Stimulated activated memory B cell treated with anti-CD40 and anti-IgM and Interleukin-4, amounts not matched to agents 10 μg/mL and 1 μg/mL and 100 μg/mL, for 72 hours (primary cell): ENCODE data around the gene AVPR2.

Source experiments
- ATAC-seq: fragments of 150-1000 bp; cut with Tn5 transposase; 2 replicates; pipeline ENCODE4 v1.10.0; 2021
- H3K27ac Mint-ChIP-seq: one replicate; pipeline ENCODE4 v1.8.0; 2022; ENCODE audit warnings: mild to moderate bottlenecking, mixed read lengths
- H3K27me3 Mint-ChIP-seq: one replicate; pipeline ENCODE4 v1.8.0; 2022; ENCODE audit warnings: mixed read lengths
- H3K36me3 Mint-ChIP-seq: one replicate; pipeline ENCODE4 v1.8.0; 2022; ENCODE audit warnings: mixed read lengths
- H3K4me1 Mint-ChIP-seq: one replicate; pipeline ENCODE4 v1.8.0; 2022; ENCODE audit warnings: mixed read lengths
- H3K4me3 Mint-ChIP-seq: one replicate; pipeline ENCODE4 v1.8.0; 2022; ENCODE audit warnings: mild to moderate bottlenecking, moderate library complexity, mixed read lengths
- H3K9me3 Mint-ChIP-seq: one replicate; pipeline ENCODE4 v1.8.0; 2022; ENCODE audit warnings: mixed read lengths

The AVPR2 gene

DNA sequence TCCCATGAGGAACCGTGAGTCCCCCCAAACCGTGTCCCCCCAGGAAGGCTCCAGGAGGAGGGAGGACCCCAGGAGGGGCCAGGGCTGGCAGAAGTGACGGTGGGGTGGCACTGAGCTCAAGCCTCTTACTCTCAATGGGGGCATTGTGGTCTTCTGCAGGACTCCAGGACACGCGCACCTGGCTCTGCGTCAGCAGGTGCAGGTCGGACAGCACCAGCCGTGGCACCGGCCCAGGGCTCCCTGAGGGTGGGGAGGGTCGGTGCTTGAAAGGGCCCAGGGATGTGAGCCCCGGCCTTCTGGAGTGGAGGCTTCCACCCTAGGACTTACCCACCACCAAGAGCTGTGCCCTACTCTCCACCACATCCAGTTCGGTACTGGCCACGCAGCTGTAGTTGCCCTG lies 36.8 kb upstream of the AVPR2 start:
- Mint-ChIP-seq H3K9me3 (no peaks in the 10 kb centered on the region), H3K27me3 (peaks cover 6% of the 10 kb centered on the region), H3K4me3 (no peak overlapping the region), H3K36me3 (peaks cover 19% of the 10 kb centered on the region), H3K4me1 (no peaks in the 10 kb centered on the region), H3K27ac (no peak overlapping the region)
- no peak for ATAC-seq

DNA sequence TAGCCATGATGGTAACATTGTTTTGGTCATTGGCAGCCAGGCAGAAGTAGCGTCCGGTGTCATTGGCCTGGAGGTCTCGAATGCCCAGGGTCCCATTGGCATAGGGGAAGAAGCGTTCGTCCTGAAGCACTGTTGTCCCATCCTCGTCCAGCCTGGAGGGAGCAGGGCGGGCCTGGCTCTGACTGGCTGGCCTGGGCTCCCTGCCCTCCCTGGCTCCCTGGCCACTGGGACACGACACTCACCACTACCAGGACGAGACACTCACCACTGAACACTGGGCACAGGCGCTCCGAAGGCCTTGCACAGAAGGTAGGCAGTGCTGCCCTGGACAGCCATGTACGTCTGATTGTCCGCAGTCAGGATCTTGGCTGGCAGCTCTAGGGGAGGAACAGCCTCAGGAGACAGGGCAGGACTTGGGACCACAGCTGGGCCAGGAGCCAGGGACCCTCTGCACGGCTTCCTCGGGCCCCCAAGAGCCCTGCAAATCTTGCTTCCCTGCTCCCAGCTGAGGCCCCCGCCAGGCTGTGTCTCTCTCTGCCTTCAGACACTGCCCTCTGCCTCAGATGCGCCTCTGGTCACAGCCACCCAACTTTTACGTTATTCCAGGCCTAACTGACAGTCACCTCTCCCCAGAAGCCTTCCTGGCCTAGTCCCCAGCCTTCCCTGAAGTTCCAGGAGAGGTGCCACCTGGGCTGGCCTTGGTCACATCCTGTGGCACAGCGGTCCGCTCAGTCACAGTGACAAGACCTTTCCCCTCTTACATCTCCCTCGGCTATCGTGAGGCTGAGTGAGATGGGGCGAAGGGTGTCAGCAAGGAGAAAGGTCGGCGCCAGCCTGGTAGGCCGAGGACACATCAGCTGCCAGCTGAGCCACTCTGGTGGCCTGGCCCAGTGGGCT lies 35.6 kb upstream of the AVPR2 start:
- ATAC-seq: no peak
- Mint-ChIP-seq H3K27ac (no peak overlapping the region), H3K27me3 (peaks cover 12% of the 10 kb centered on the region), H3K9me3 (no peaks in the 10 kb centered on the region), H3K4me1 (no peaks in the 10 kb centered on the region), H3K36me3 (peaks cover 26% of the 10 kb centered on the region), H3K4me3 (no peak overlapping the region)

DNA sequence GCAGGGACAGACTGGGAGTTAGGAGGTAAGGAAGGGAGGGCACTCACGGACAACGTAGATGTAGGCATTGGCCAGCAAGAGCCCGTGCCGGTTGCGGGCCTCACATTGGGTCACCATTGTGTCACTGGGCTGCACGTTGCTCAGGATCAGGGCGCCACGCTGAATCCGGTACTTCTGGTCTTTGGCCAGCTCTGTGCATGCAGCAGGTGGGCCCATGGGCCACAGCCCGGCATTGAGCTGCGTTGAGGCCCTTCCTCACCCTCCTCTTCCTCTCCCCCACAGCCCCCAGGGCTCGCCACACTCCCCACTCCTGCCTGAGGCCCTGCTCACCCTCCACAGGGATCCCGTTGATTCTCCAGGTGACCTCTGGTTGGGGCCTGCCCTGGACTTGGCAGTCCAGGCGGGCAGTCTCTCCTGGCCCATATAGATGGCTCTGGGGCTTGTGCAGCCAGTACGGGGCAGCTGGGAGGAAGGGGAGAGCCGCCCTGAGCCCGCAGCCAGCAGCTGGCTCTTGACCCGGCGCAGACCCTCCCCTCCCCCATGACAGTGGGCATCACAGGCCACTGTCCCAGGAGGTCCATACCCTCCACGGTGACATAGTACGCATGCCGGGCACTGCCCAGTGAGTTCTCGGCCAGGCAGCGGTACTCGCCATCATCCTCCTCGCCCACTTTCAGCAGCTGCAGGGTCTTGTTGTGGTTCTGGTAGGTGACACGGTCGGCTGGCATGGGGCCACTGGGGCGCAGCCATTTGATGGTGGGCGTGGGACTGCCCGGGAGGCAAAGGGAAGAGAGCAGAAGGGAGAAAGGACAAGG lies 34.8 kb upstream of the AVPR2 start:
- ATAC-seq: no peak
- no peak overlapping the region for H3K4me3 Mint-ChIP-seq
- H3K27me3 Mint-ChIP-seq: peaks cover 12% of the 10 kb centered on the region
- peaks cover 29% of the 10 kb centered on the region for H3K36me3 Mint-ChIP-seq
- no peaks in the 10 kb centered on the region for H3K9me3 Mint-ChIP-seq
- H3K27ac Mint-ChIP-seq: no peak overlapping the region
- peaks cover under 1% of the 10 kb centered on the region for H3K4me1 Mint-ChIP-seq

DNA sequence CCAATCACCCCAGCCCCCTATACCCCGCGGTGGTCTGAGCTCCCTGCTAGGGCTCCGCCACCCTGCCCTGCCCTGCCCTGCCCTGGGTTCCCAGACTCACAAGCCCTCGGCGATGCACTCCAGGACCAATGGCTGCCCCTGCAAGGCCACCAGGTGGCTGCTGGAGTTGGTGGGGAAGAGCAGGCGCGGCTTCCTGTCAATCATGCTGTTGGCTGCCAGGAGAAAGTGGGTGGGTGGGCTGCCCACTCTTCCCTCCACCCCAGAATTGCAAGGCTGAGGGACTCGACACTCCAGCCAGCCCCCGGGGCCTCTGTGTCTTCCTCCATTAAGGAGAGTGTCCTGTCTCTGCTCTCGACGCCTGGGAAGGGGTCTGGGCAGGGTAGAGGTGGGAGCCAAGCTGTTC lies 34.2 kb upstream of the AVPR2 start:
- Mint-ChIP-seq H3K9me3 (no peaks in the 10 kb centered on the region), H3K4me3 (no peak overlapping the region), H3K4me1 (peaks cover 5% of the 10 kb centered on the region), H3K27me3 (peaks cover 12% of the 10 kb centered on the region), H3K27ac (no peak overlapping the region), H3K36me3 (peaks cover 33% of the 10 kb centered on the region)
- ATAC-seq: no peak

DNA sequence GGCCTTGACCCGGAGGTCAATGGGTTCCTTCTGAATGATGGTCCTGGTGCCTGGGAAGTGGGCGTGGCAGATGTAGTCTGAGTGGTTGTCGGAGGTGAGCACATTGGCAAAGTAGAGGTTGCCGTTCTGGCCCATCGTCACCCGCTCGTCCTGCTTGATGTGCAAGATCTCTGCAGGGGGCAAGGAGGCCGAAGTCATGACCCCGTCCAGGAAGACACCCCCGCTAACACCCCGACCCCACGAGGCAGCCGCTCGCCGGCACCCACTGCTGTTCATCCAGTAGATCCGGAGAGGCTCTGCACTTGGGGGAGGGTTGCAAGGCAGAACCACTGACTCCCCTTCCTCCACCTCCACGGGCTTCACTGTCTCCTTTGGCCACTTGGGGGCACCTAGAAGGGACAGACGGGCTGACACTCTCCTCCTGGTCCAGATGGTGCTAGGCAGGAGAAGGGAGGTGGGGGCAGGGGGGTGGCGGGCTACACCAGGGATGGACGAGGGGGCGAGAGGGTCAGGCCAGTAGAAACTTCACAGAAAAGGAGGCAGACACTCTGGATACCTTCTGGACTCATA lies 33.6 kb upstream of the AVPR2 start:
- ATAC-seq: no peak
- peaks cover 14% of the 10 kb centered on the region for H3K27me3 Mint-ChIP-seq
- no peaks in the 10 kb centered on the region for H3K9me3 Mint-ChIP-seq
- peaks cover 5% of the 10 kb centered on the region for H3K4me1 Mint-ChIP-seq
- H3K36me3 Mint-ChIP-seq: peaks cover 29% of the 10 kb centered on the region
- no peak overlapping the region for H3K27ac Mint-ChIP-seq
- no peak overlapping the region for H3K4me3 Mint-ChIP-seq

DNA sequence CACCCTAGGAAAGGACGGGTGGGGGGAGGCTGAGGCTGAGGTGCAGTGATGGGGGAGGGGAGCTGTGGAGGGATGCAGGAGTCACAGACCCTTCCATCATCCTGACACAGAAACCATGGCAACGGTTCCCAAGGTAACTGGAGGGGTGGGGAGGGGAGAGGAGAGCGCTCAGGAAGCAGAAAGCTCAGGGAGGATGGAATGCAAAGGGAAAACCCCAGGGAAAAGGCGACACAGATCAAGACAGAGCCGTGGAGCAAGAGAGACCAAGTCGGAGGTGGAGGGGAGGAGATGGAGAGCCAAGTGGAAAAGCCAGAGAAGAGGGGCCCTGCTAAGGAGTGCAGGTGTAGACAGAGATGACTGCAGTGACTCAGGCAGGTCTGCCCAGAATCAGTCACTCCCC lies 33.0 kb upstream of the AVPR2 start:
- ATAC-seq: no peak
- Mint-ChIP-seq H3K36me3 (peaks cover 28% of the 10 kb centered on the region), H3K27ac (no peak overlapping the region), H3K27me3 (peaks cover 20% of the 10 kb centered on the region), H3K4me3 (no peak overlapping the region), H3K4me1 (peaks cover 5% of the 10 kb centered on the region), H3K9me3 (no peaks in the 10 kb centered on the region)

DNA sequence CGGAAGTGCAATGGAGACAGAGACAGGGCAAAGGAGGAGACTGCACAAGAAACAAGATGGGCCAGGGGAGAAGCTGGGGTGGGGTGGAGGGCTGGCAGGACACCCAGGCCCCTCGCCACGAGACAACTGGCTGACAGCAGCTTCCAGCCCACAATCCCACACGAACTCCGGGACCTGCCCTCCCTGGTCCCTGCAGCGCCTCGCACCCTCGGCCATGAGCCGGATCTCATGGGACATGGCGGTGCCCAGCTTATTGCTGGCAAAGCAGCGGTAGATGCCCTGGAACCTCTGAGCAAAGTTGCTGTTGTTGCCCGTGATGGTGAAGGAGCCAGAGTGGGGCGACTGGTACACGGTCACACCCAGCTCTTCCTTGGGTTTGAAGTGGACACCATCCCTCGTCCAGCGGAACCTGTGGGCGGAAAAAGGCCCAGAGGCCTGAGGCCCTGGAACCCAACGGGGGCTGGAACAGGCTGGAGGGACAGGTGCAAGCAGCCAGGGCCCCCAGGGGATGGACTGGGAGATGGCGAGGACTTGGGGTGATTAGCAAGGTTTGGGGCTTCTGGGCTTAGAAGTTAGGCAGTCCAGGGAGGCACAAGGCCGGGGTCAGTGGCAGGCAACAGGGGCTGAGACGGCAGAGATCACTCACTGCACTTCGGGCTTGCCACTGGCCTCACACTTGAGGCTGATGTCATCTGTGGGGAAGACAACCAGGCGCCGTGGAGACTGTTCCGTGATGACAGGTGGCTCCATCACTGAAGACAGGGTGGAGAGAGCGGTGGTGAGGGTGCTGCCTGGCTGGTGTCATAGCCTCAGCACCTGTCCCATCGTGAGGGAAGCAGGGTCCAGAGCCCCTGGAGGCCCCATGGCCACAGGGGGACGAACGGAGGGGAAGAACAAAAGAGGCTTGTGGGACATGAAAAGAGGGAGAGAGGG lies 32.3 kb upstream of the AVPR2 start:
- Mint-ChIP-seq H3K9me3 (no peaks in the 10 kb centered on the region), H3K4me3 (no peak overlapping the region), H3K27ac (no peak overlapping the region), H3K36me3 (peaks cover 28% of the 10 kb centered on the region), H3K27me3 (peaks cover 22% of the 10 kb centered on the region), H3K4me1 (peaks cover 5% of the 10 kb centered on the region)
- ATAC-seq: no peak

DNA sequence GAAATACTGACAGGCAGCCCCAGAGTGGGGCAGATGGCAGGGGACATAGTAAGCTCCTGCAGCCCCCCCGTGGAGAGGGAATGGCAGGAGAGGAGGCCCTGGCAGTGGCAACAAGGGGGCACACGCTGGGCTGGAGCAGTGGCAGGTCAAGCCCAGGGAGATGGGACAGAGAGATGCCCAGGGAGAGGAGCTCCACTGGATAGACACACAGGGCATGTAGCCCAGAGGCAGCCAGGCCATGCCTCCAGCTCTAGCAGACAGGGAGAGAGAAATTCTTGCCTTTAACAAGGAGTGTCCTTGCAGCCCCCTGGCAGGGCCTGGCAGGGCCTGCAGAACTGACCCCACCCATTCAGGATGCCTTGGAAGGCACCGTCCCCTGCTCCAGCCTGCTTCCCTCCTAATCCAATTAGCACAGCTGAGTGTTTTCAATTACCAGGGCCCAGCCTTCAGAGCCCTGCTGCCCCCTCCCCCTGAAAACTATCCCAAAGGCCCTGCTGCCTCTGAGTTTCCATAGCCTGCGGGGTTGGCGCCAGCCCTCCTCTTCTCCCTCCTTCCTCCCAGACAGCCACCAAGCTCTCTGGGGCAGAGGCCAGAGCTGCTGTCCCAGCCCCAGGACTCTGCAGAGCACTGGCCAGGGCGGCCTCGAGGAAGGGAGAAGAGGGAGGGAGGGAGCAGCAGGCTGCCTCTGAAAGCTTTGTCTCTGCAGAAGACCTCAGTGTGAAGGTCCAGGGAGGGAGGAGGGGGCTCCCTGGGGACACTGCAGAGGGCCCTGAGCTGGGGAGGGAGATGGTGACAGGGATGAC lies 31.0 kb upstream of the AVPR2 start:
- H3K4me1 Mint-ChIP-seq: peaks cover 11% of the 10 kb centered on the region
- no peak overlapping the region for H3K4me3 Mint-ChIP-seq
- H3K27me3 Mint-ChIP-seq: peaks cover 28% of the 10 kb centered on the region
- H3K36me3 Mint-ChIP-seq: peaks cover 28% of the 10 kb centered on the region
- ATAC-seq: no peak
- no peak overlapping the region for H3K27ac Mint-ChIP-seq
- H3K9me3 Mint-ChIP-seq: no peaks in the 10 kb centered on the region

DNA sequence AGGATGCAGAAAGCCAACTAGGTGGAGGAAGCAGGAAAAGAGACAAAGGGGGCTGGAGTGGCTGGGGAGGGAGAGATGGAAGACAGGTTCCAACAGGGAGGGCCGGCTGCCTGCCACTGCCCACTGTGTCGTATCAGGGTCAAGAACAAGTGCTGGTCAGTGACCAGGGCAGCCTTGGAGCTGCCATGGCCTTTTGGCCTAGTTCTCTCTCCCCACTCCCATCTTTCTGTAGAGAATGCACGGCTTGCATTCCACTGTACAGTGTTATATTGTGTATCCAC lies 30.4 kb upstream of the AVPR2 start:
- no peak overlapping the region for H3K4me3 Mint-ChIP-seq

DNA sequence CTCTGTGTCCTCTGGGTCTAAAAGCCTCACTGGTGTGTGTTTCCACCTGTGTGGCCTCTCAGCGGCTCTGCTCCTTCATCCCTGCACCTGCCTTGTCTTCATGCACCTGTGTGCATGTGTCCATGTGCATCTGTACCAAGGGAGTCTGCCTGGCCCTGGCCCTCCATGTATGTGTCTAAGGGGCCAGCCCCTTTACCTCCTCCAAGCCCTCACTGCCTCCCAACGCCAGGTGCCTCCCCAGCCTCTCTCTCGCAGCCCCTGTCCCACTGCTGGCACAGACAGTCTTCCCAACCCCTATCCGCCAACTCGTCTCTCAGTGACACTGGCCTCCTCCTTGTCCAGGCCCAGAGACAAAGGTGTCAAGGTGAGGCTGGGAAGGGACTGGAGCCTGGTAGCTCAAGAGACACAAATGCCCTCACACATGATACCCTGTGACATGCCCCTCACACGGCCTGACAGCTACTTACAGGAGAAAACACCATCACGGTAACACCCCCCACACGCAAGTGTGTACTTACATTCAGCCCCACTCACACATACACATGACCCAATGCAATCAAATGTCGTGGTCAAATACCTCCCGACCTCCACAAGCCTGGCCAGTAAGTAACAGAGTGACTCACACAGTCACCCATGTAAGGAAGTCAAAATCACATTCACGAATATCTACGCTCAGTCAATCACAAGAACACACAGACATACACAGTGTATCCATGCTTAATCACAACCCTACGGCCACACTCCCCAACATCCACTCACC lies 29.9 kb upstream of the AVPR2 start:
- H3K27ac Mint-ChIP-seq: no peak overlapping the region
- no peak for ATAC-seq
- H3K27me3 Mint-ChIP-seq: peaks cover 39% of the 10 kb centered on the region
- peaks cover 22% of the 10 kb centered on the region for H3K4me1 Mint-ChIP-seq
- peaks cover 22% of the 10 kb centered on the region for H3K36me3 Mint-ChIP-seq
- no peaks in the 10 kb centered on the region for H3K9me3 Mint-ChIP-seq
- no peak overlapping the region for H3K4me3 Mint-ChIP-seq

More for the DNA sequence above, 30.4 kb upstream of the AVPR2 start:
- Mint-ChIP-seq H3K36me3 (peaks cover 25% of the 10 kb centered on the region), H3K4me1 (peaks cover 17% of the 10 kb centered on the region), H3K27me3 (peaks cover 33% of the 10 kb centered on the region), H3K27ac (no peak overlapping the region), H3K9me3 (no peaks in the 10 kb centered on the region)
- no peak for ATAC-seq

DNA sequence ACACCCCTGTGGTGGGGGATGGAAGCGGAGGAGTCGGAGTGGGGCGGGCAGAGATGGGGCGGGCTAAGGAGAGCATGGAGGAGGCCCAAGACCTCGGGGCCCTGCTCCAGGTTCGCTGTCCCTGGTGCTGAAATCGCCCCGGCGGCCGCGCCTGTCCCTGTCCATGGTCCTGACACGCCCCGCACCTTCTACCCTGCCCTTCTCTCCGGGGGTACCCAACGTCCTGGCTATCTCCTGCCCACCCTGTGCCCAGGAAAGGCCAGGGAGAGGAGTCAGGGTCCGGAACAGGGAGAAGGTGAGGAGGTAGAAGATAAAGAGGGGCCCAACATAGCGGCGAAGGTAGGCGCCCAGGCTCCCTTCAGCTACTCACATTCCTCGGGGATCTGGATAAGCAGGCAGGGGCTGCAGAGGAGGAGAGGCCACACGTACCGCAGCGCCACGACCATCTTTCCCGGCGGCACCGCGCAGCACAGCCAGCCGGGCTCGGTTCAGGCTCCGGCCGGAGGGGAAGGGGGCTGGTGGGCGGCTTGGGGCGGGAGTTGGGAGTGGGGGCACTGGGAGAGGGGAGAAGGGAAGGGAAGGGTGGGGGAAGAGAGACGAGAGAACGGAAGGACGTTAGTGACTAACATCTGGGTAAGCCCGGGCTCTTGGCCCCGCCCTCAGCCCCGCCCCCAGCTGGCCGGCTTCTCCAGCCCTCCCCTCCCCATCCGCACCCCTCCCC lies 28.9 kb upstream of the AVPR2 start:
- Mint-ChIP-seq H3K27me3 (peaks cover 39% of the 10 kb centered on the region), H3K4me1 (peaks cover 22% of the 10 kb centered on the region), H3K4me3 (no peak overlapping the region), H3K9me3 (no peaks in the 10 kb centered on the region), H3K27ac (no peak overlapping the region), H3K36me3 (peaks cover 22% of the 10 kb centered on the region)
- no peak for ATAC-seq

DNA sequence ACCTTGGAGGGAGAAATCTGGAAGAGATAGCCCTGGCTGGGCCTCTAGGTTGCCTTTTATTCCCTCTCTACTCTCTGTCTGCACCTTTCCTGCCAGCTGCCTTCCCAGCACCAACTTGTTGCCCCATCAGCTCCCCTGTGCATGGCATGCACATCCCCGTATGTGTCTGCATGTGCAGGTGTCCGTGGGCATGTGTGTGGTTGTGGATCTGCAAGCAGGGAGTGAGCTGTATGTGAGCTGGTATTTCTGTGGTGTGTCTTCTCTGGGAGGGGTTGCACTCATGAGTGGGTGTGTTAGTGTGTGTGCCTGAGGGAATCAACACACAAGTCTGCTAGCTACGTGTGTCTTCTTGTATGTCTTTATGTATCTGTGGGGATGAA lies 28.4 kb upstream of the AVPR2 start:
- no peak overlapping the region for H3K4me3 Mint-ChIP-seq

DNA sequence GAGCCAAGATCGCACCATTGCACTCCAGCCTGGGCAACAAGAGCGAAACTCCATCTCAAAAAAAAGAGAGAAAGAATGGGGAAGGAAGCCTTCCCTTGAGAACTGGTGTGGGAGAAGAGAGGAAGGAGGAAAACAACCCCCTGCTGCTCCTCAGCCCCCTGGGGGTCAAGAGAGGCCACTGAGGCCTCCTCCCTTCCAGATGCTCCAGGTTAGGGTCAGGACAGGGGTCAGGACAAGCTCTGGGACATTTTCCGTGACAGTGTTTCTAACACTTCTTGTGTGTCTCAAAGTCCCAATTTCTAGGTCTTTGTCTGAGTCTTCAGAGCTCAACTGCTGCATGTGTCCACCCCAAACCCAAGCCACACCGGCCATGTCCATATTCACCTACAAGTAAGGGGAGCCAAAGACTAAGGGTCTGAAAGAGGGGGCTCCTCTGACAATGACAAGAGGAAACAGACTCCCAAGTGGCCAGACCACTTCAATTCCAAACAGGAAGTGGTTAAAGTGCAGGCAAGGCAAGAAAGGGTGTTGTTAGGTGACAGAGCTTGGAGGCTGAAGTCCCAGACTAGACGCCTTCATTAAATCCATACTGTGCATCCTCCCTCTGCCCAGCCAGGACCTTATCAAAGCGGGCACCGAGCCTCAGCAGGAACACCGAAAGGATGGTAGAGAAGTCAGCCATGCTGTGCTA lies 26.8 kb upstream of the AVPR2 start:
- Mint-ChIP-seq H3K9me3 (no peaks in the 10 kb centered on the region), H3K27me3 (peaks cover 32% of the 10 kb centered on the region), H3K27ac (no peak overlapping the region), H3K4me1 (peaks cover 29% of the 10 kb centered on the region), H3K36me3 (peaks cover 14% of the 10 kb centered on the region), H3K4me3 (no peak overlapping the region)
- ATAC-seq: no peak

More for the DNA sequence above, 28.4 kb upstream of the AVPR2 start:
- Mint-ChIP-seq H3K27ac (no peak overlapping the region), H3K27me3 (peaks cover 39% of the 10 kb centered on the region), H3K9me3 (no peaks in the 10 kb centered on the region), H3K36me3 (peaks cover 22% of the 10 kb centered on the region), H3K4me1 (peaks cover 22% of the 10 kb centered on the region)
- ATAC-seq: no peak
